IMR-90 (cell line): ENCODE results near the gene NLGN1. TPM values are rescaled to one million over a fixed set of nuclear protein-coding genes. Genes with fewer than 3 reads are reported as not detected.

ENCODE experiments used
- ATAC-seq: fragments of 200-7000 bp; cut with Tn5 transposase; 2 replicates; pipeline ENCODE4 v1.9.1; 2020; ENCODE audit warnings: low read depth, mild to moderate bottlenecking, moderate library complexity
- BruUV-seq: library from RNA; stranded (reverse); fragments of 400-500 nt; replicated peaks from 2 replicates; lab custom pipeline; 2021; lab: Mats Ljungman, UMichigan
- CTCF ChIA-PET: fragments of 300-600 bp; formaldehyde crosslinking; extraction: SDS; loops from one replicate; lab custom pipeline; 2021; ENCODE audit warnings: antibody characterized with exemption; lab: Yijun Ruan, JAX
- POLR2A ChIA-PET: fragments of 300-600 bp; sonication (Branson Sonifier 250); formaldehyde crosslinking; loops from one replicate; lab custom pipeline; 2022; ENCODE audit warnings: antibody characterized with exemption; ENCODE audit not compliant: unreplicated experiment; lab: Charles Lee
- DNase-seq: peaks from one replicate; pipeline ENCODE4 v3.0.0; 2013
- H2AFZ ChIP-seq: replicated peaks from 2 replicates; pipeline ENCODE3; 2013; ENCODE audit warnings: low read length, mild to moderate bottlenecking; ENCODE audit not compliant: poor library complexity
- H2AK5ac ChIP-seq: 2 replicates; pipeline ENCODE4 v1.6.1; 2013; ENCODE audit warnings: low read depth, low read length, inconsistent platforms
- H2AK9ac ChIP-seq: replicated peaks from 2 replicates; pipeline ENCODE3; 2013; ENCODE audit warnings: mild to moderate bottlenecking, low read depth, low read length, moderate library complexity; ENCODE audit not compliant: poor library complexity
- H2BK120ac ChIP-seq: 2 replicates; pipeline ENCODE4 v1.6.1; 2013; ENCODE audit warnings: low read depth, low read length, inconsistent platforms
- H2BK15ac ChIP-seq: 3 replicates; pipeline ENCODE4 v1.6.1; 2013; ENCODE audit warnings: low read depth, low read length, inconsistent platforms
- H2BK20ac ChIP-seq: 2 replicates; pipeline ENCODE4 v1.6.1; 2013; ENCODE audit warnings: low read depth, mild to moderate bottlenecking, inconsistent platforms, low read length, moderate library complexity
- H2BK5ac ChIP-seq: 2 replicates; pipeline ENCODE4 v1.6.1; 2013; ENCODE audit warnings: mild to moderate bottlenecking, low read depth, low read length, inconsistent platforms; ENCODE audit not compliant: poor library complexity, severe bottlenecking
- H3K14ac ChIP-seq: replicated peaks from 2 replicates; pipeline ENCODE4 v1.6.1; 2013; ENCODE audit warnings: low read depth, low read length, inconsistent platforms
- H3K18ac ChIP-seq: 2 replicates; pipeline ENCODE4 v1.6.1; 2013; ENCODE audit warnings: low read depth, low read length, control low read depth
- H3K23ac ChIP-seq: 2 replicates; pipeline ENCODE4 v1.6.1; 2013; ENCODE audit warnings: low read depth, low read length, inconsistent platforms
- H3K27ac ChIP-seq: 2 replicates; pipeline ENCODE4 v1.5.1; 2013; ENCODE audit warnings: mild to moderate bottlenecking, control low read depth, low read length; ENCODE audit not compliant: insufficient read depth
- H3K27me3 ChIP-seq: 2 replicates; pipeline ENCODE4 v1.6.1; 2013; ENCODE audit warnings: low read length; ENCODE audit not compliant: control insufficient read depth, insufficient read depth
- H3K36me3 ChIP-seq: 2 replicates; pipeline ENCODE4 v1.6.1; 2013; ENCODE audit warnings: low read length, mixed read lengths; ENCODE audit not compliant: control insufficient read depth, insufficient read depth
- H3K4ac ChIP-seq: 2 replicates; pipeline ENCODE4 v1.6.1; 2013; ENCODE audit warnings: low read depth, low read length, inconsistent platforms
- H3K4me1 ChIP-seq: 2 replicates; pipeline ENCODE4 v1.6.1; 2013; ENCODE audit warnings: low read length, mixed read lengths; ENCODE audit not compliant: control insufficient read depth, insufficient read depth
- H3K4me2 ChIP-seq: 2 replicates; pipeline ENCODE4 v1.6.1; 2013; ENCODE audit warnings: low read depth, mild to moderate bottlenecking, control low read depth, low read length, moderate library complexity
- H3K4me3 ChIP-seq: 2 replicates; pipeline ENCODE4 v1.5.1; 2013; ENCODE audit warnings: low read depth, mild to moderate bottlenecking, control low read depth, low read length, moderate library complexity; ENCODE audit not compliant: insufficient read depth
- H3K56ac ChIP-seq: 2 replicates; pipeline ENCODE4 v1.6.1; 2013; ENCODE audit warnings: low read length, inconsistent platforms; ENCODE audit not compliant: insufficient read depth; ENCODE audit errors: extremely low read depth
- H3K79me1 ChIP-seq, 2 experiments: 2 replicates each; pipeline ENCODE4 v1.6.1; 2013; ENCODE audit warnings: low read length in 2 of 2, inconsistent platforms in 1 of 2, low read depth in 1 of 2
- H3K9ac ChIP-seq: 2 replicates; pipeline ENCODE4 v1.6.1; 2013; ENCODE audit warnings: low read depth, low read length, control low read depth
- H3K9me1 ChIP-seq: 2 replicates; pipeline ENCODE4 v1.6.1; 2013; ENCODE audit warnings: low read length, inconsistent platforms; ENCODE audit not compliant: insufficient read depth
- H3K9me3 ChIP-seq: 2 replicates; pipeline ENCODE4 v1.6.1; 2013; ENCODE audit warnings: low read length; ENCODE audit not compliant: control insufficient read depth, insufficient read depth
- H4K20me1 ChIP-seq: 2 replicates; pipeline ENCODE4 v1.6.1; 2013; ENCODE audit warnings: low read length, inconsistent platforms; ENCODE audit not compliant: insufficient read depth
- H4K5ac ChIP-seq: 2 replicates; pipeline ENCODE4 v1.6.1; 2013; ENCODE audit warnings: mild to moderate bottlenecking, low read depth, low read length, control low read depth
- H4K8ac ChIP-seq, 2 experiments: 2 replicates each; pipeline ENCODE4 v1.6.1; 2013; ENCODE audit warnings: low read depth in 2 of 2, low read length in 2 of 2, control low read depth in 1 of 2, inconsistent platforms in 1 of 2
- H4K91ac ChIP-seq: 2 replicates; pipeline ENCODE4 v1.6.1; 2013; ENCODE audit warnings: low read depth, low read length, inconsistent platforms; ENCODE audit not compliant: insufficient read depth
- MAFK ChIP-seq: IDR thresholded peaks from 2 replicates; pipeline ENCODE4 v1.6.1; 2012; ENCODE audit warnings: low read depth, low read length, improper control_type of control experiment
- NFE2L2 ChIP-seq: fragments of 150-350 bp; IDR thresholded peaks from 2 replicates; pipeline ENCODE4 v1.6.1; 2016; ENCODE audit warnings: low read depth, mild to moderate bottlenecking, low read length
- POLR2A ChIP-seq: IDR thresholded peaks from 2 replicates; pipeline ENCODE4 v1.6.1; 2012; ENCODE audit warnings: mild to moderate bottlenecking, low read depth, low read length
- WGBS, 2 experiments: methylation state at CpG; one replicate each; pipeline versions ENCODE4 v1.1.5 to v1.1.7; 2013; ENCODE audit warnings: missing lambda C conversion rate in 2 of 2; ENCODE audit not compliant: insufficient read length in 1 of 2; ENCODE audit errors: extremely low coverage in 2 of 2; 5-methylcytosine and 5-hydroxymethylcytosine counted together
- dilution Hi-C: fragments of 300-500 bp; cut with HindIII; formaldehyde crosslinking; loops from one replicate; pipeline ENCODE4 v1.14.3; 2018; ENCODE audit warnings: low sequenced_read_pairs; ENCODE audit not compliant: unreplicated experiment
- in situ Hi-C: fragments of 300-500 bp; cut with MboI; formaldehyde crosslinking; loops from 3 replicates; pipeline ENCODE4 v1.14.3; 2019; ENCODE audit warnings: low sequenced_read_pairs, inconsistent platforms, mixed read lengths
- intact Hi-C: fragments of 100-400 bp; cut with micrococcal nuclease; formaldehyde crosslinking; loops from 2 replicates; pipeline ENCODE4 v1.10.0; 2022
- polyA plus RNA-seq, 3 experiments: library from polyadenylated mRNA; depleted of rRNA; stranded (reverse); fragments of >200 nt; gene quantifications; 2 replicates each; pipeline ENCODE4 v1.2.3, GENCODE V29; 2012; ENCODE audit warnings: low replicate concordance in 1 of 3
- total RNA-seq: library from RNA; depleted of rRNA; stranded (reverse); fragments of >200 nt; gene quantifications from 2 replicates; pipeline ENCODE4 v1.2.3, GENCODE V29; 2012

Gene NLGN1
- total and polyA plus RNA-seq, 2 of the 4 experiments (the other 2 are of a cell fraction), result 1.8 to 12.5 TPM

DNA sequence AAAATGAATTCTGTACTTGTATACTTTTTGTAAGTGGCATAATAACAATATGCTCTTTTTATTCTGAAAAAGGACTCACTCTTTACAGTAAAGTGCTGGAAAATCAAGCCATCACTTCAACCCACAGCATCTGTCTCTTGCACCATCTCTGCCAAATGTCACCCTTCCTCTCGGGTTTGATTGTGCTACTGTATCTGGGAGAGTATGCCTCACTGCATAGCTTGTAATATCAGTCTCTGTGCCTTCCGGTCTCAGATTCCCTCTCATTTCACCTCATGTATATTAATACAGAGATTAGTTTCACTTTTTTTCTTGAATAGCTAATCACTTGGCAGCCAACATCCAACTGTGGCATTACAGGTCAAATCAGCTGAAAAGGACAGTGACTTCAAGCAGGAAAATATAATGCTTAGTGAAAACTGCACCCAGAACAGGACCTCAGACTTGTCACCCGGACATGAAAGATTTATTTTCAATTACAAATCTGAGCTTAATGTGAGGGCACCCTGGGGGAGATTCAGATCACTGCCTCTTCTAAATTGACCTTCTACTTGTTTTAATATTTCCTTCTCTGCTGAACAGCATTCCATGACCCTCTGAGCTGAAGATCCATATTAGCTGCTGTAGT lies 855.8 kb downstream of the NLGN1 start:
- Histone ChIP-seq H3K56ac (no peak overlapping the region), H3K79me1 (no peaks in the 10 kb centered on the region), H3K36me3 (no peaks in the 10 kb centered on the region), H3K18ac (no peak overlapping the region), H3K9me3 (no peaks in the 10 kb centered on the region; the same call in 1 of the 2 replicates), H2AK5ac (no peak overlapping the region), H3K14ac (no peak overlapping the region), H2AK9ac (no peak overlapping the region), H3K27ac (no peak overlapping the region), H3K4me1 (no peaks in the 10 kb centered on the region), H2BK5ac (no peak overlapping the region), H2BK15ac (no peak overlapping the region), H4K20me1 (no peaks in the 10 kb centered on the region), H4K91ac (no peak overlapping the region), H3K9me1 (no peaks in the 10 kb centered on the region), H2BK120ac (no peak overlapping the region), H3K4me3 (no peak overlapping the region), H3K4me2 (no peak overlapping the region), H3K4ac (no peak overlapping the region), H3K27me3 (no peaks in the 10 kb centered on the region), H4K8ac (no peak overlapping the region), H4K5ac (no peak overlapping the region), H3K23ac (no peak overlapping the region), H3K9ac (no peak overlapping the region), H2BK20ac (no peak overlapping the region), H2AFZ (no peak overlapping the region)
- intact Hi-C loops (no loop called here), dilution Hi-C loops (no loop called here), in situ Hi-C loops (no loop called here)
- ChIA-PET CTCF (interaction anchor here (0.9 kb wide), 1 partner anchor 73 kb away, joined by 3 read pairs; no protein-coding TSS in a partner anchor), POLR2A (no interaction called here)
- no peak for DNase-seq
- no TSS peak for BruUV-seq
- no CpG with 5 or more reads among the region's 3 CpGs for WGBS, 2 experiments
- TF ChIP-seq POLR2A (no peak), NFE2L2 (no peak), MAFK (no peak)
- ATAC-seq, result no peak
